Fibroblast of pulmonary artery (primary cell): ENCODE results near the gene SPTLC1.

Experiments used
- DNase-seq: peaks from one replicate; pipeline ENCODE4 v3.0.0-alpha.2; 2010; ENCODE audit warnings: low read depth
- H3K4me3 ChIP-seq: replicated peaks from 2 replicates; pipeline ENCODE4 v1.5.1; 2011; ENCODE audit warnings: low read depth, mild to moderate bottlenecking, control low read depth, low read length, moderate library complexity
- CTCF ChIP-seq: IDR thresholded peaks from 2 replicates; pipeline ENCODE4 v1.5.1; 2011; ENCODE audit warnings: mild to moderate bottlenecking, control low read depth, low read length, inconsistent platforms; ENCODE audit errors: missing control alignments

Gene SPTLC1

GRCh38 chr9:92100237-92100911 is 14.8 kb downstream of the SPTLC1 start:
- no peak for TF ChIP-seq CTCF
- no peak overlapping the region for H3K4me3 ChIP-seq
- peak; percentile 77 for DNase-seq

GRCh38 chr9:92098638-92099037 is 16.6 kb downstream of the SPTLC1 start:
- DNase-seq, result no peak
- no peak overlapping the region for H3K4me3 ChIP-seq
- no peak for TF ChIP-seq CTCF

GRCh38 chr9:92097997-92098482 is 17.2 kb downstream of the SPTLC1 start:
- DNase-seq, result peak; percentile 71
- H3K4me3 ChIP-seq, result peak overlapping the region; percentile 8
- TF ChIP-seq CTCF, result no peak

GRCh38 chr9:92095236-92095635 is 20.0 kb downstream of the SPTLC1 start:
- DNase-seq, result no peak
- no peak for TF ChIP-seq CTCF
- no peak overlapping the region for H3K4me3 ChIP-seq

- no peak for DNase-seq
- H3K4me3 ChIP-seq, result no peak overlapping the region
- no peak for TF ChIP-seq CTCF
Observed at GRCh38 chr9:92094655-92095054, 20.6 kb downstream of the SPTLC1 start.

GRCh38 chr9:92077888-92078287 is 37.3 kb downstream of the SPTLC1 start:
- H3K4me3 ChIP-seq, result no peak overlapping the region
- no peak for DNase-seq
- TF ChIP-seq CTCF, result no peak

GRCh38 chr9:92071634-92072033 is 43.6 kb downstream of the SPTLC1 start:
- DNase-seq, result no peak
- no peak for TF ChIP-seq CTCF
- no peak overlapping the region for H3K4me3 ChIP-seq
